HepG2 (cell line): ENCODE data around the gene RIMS3. TPM values are rescaled to one million over a fixed set of nuclear protein-coding genes. Genes with fewer than 3 reads are reported as not detected.

Experiments used
- ATAC-seq: fragments of 200-7000 bp; cut with Tn5 transposase; 3 replicates; pipeline ENCODE4 v1.9.1; 2020; ENCODE audit warnings: mild to moderate bottlenecking, moderate library complexity
- BruUV-seq: library from RNA; stranded (reverse); fragments of 400-500 nt; replicated peaks from 2 replicates; lab custom pipeline; 2021; lab: Mats Ljungman, UMichigan
- CTCF ChIA-PET: fragments of 300-600 bp; formaldehyde crosslinking; extraction: SDS; loops from one replicate; lab custom pipeline; 2021; ENCODE audit warnings: low total read pairs, inconsistent platforms, low intra/inter-chr PET ratio; lab: Yijun Ruan, JAX
- POLR2A ChIA-PET: fragments of 350-600 bp; sonication (Branson Sonifier 250); formaldehyde crosslinking; loops from one replicate; lab custom pipeline; 2020; ENCODE audit warnings: antibody characterized with exemption, inconsistent platforms; lab: Yijun Ruan, JAX
- DNase-seq: peaks from one replicate; pipeline ENCODE4 v3.0.0-alpha.2; 2015; ENCODE audit warnings: low spot score
- FAIRE-seq: peaks from 3 replicates; lab custom pipeline; 2011; peaks lifted over from hg19 to GRCh38; lab: Jason Lieb, UNC
- H2AFZ ChIP-seq: one replicate; pipeline ENCODE4 v1.6.1; 2011; ENCODE audit warnings: low read length, inconsistent platforms
- H3K27ac ChIP-seq: fragments of 300-600 bp; 3 replicates; pipeline ENCODE4 v1.8.0; 2011; ENCODE audit warnings: mixed run types, mild to moderate bottlenecking, mixed read lengths, low read length, inconsistent platforms; ENCODE audit not compliant: insufficient read depth; ENCODE audit errors: extremely low read length
- H3K27me3 ChIP-seq, 2 experiments: fragments of 200-600 bp in 1 of 2; 2 replicates in 1 of 2; 3 replicates in 1 of 2; pipeline versions ENCODE4 v1.6.0 to v1.8.0; 2011; ENCODE audit warnings: low read length in 2 of 2, mild to moderate bottlenecking in 2 of 2, moderate library complexity in 2 of 2, inconsistent platforms in 1 of 2; ENCODE audit not compliant: insufficient read depth in 2 of 2, control insufficient read depth in 1 of 2
- H3K36me3 ChIP-seq, 2 experiments: fragments of 200-600 bp in 1 of 2; replicated peaks in 1 of 2; 2 replicates in 1 of 2; 3 replicates in 1 of 2; pipeline versions ENCODE4 v1.5.1 to v1.8.0; 2011; ENCODE audit warnings: low read length in 2 of 2, inconsistent platforms in 1 of 2; ENCODE audit not compliant: insufficient read depth in 2 of 2, control insufficient read depth in 1 of 2
- H3K4me1 ChIP-seq: 2 replicates; pipeline ENCODE4 v1.5.1; 2012; ENCODE audit warnings: low read length, inconsistent platforms; ENCODE audit not compliant: insufficient read depth
- H3K4me2 ChIP-seq: 2 replicates; pipeline ENCODE4 v1.6.0; 2011; ENCODE audit warnings: low read depth, low read length, inconsistent platforms
- H3K4me3 ChIP-seq, 3 experiments: fragments of 200-600 bp in 1 of 3; sonication (generic), shearing (Covaris generic) in 1 of 3; replicated peaks in 1 of 3; 2 replicates each; pipeline ENCODE4 v1.5.1; 2011 to 2016; ENCODE audit warnings: low read length in 3 of 3, inconsistent platforms in 2 of 3, low read depth in 2 of 3, mild to moderate bottlenecking in 2 of 3, control low read depth in 1 of 3, mixed read lengths in 1 of 3; ENCODE audit not compliant: insufficient read depth in 1 of 3
- H3K79me2 ChIP-seq: one replicate; pipeline ENCODE4 v1.6.1; 2011; ENCODE audit warnings: low read length, inconsistent platforms; ENCODE audit not compliant: insufficient read depth
- H3K9ac ChIP-seq: 2 replicates; pipeline ENCODE4 v1.6.0; 2011; ENCODE audit warnings: mild to moderate bottlenecking, low read depth, low read length, inconsistent platforms; ENCODE audit not compliant: insufficient read depth
- H3K9me3 ChIP-seq: 2 replicates; pipeline ENCODE4 v1.5.1; 2012; ENCODE audit warnings: mild to moderate bottlenecking, low read length
- H4K20me1 ChIP-seq: 2 replicates; pipeline ENCODE4 v1.6.0; 2011; ENCODE audit warnings: inconsistent platforms, mild to moderate bottlenecking, low read length, moderate library complexity; ENCODE audit not compliant: insufficient read depth
- CREM ChIP-seq, 2 experiments: sonication (generic) in 1 of 2; formaldehyde crosslinking in 1 of 2; IDR thresholded peaks; 2 replicates each; pipeline versions ENCODE4 v1.4.0 to v1.6.1; 2016 to 2020; ENCODE audit warnings: antibody characterized with exemption in 1 of 2, mild to moderate bottlenecking in 1 of 2, missing genetic modification reagents in 1 of 2
- FOXP4 ChIP-seq: sonication (generic); formaldehyde crosslinking; IDR thresholded peaks from 2 replicates; pipeline ENCODE4 v1.4.0; 2020; ENCODE audit warnings: missing genetic modification reagents
- HNRNPLL ChIP-seq: fragments of 200-400 bp; formaldehyde crosslinking; IDR thresholded peaks from 2 replicates; pipeline ENCODE4 v1.6.1; 2017; ENCODE audit warnings: mild to moderate bottlenecking, low read depth, low read length; ENCODE audit not compliant: poor library complexity, severe bottlenecking
- IKZF5 ChIP-seq: IDR thresholded peaks from 2 replicates; pipeline ENCODE4 v1.6.1; 2018; ENCODE audit warnings: missing genetic modification reagents, mild to moderate bottlenecking, missing compliant biosample characterization
- KDM5A ChIP-seq: fragments of 200-600 bp; sonication (generic); IDR thresholded peaks from 2 replicates; pipeline ENCODE4 v1.7.0; 2018; ENCODE audit warnings: antibody characterized with exemption, mild to moderate bottlenecking, low read length, borderline replicate concordance
- LCORL ChIP-seq, 2 experiments: fragments of 450-650 bp in 1 of 2; sonication (generic) in 1 of 2; formaldehyde crosslinking in 1 of 2; IDR thresholded peaks; 2 replicates each; pipeline versions ENCODE4 v1.5.0 to v1.6.1; 2017 to 2020; ENCODE audit warnings: antibody characterized with exemption in 1 of 2, missing genetic modification reagents in 1 of 2
- MTA3 ChIP-seq: sonication (generic); formaldehyde crosslinking; IDR thresholded peaks from 2 replicates; pipeline ENCODE4 v1.4.0; 2020; ENCODE audit warnings: missing genetic modification reagents
- RARG ChIP-seq: sonication (generic); formaldehyde crosslinking; IDR thresholded peaks from 2 replicates; pipeline ENCODE4 v1.4.0; 2020; ENCODE audit warnings: low read depth, mild to moderate bottlenecking, missing genetic modification reagents
- TBX3 ChIP-seq: fragments of 450-650 bp; IDR thresholded peaks from 2 replicates; pipeline ENCODE4 v1.6.1; 2017; ENCODE audit warnings: antibody characterized with exemption, mild to moderate bottlenecking, inconsistent platforms, borderline replicate concordance
- ZFP1 ChIP-seq: IDR thresholded peaks from 2 replicates; pipeline ENCODE4 v1.6.1; 2016
- ZIK1 ChIP-seq: sonication (generic); formaldehyde crosslinking; IDR thresholded peaks from 2 replicates; pipeline ENCODE4 v1.5.0; 2020; ENCODE audit warnings: mild to moderate bottlenecking, low read depth, missing genetic modification reagents, borderline replicate concordance
- ZMYM4 ChIP-seq: sonication (generic); formaldehyde crosslinking; IDR thresholded peaks from 2 replicates; pipeline ENCODE4 v1.8.1; 2023; ENCODE audit warnings: mild to moderate bottlenecking, missing genetic modification reagents
- ZNF12 ChIP-seq: sonication (generic); formaldehyde crosslinking; IDR thresholded peaks from 2 replicates; pipeline ENCODE4 v1.5.0; 2020; ENCODE audit warnings: missing genetic modification reagents
- ZNF362 ChIP-seq: sonication (generic); formaldehyde crosslinking; IDR thresholded peaks from 2 replicates; pipeline ENCODE4 v1.4.0; 2020; ENCODE audit warnings: missing genetic modification reagents, mild to moderate bottlenecking, borderline replicate concordance
- ZNF546 ChIP-seq: sonication (generic); formaldehyde crosslinking; conservative IDR thresholded peaks from 2 replicates; pipeline ENCODE4 v1.8.1; 2023; ENCODE audit warnings: mild to moderate bottlenecking, missing genetic modification reagents
- ZNF605 ChIP-seq: sonication (generic); formaldehyde crosslinking; IDR thresholded peaks from 2 replicates; pipeline ENCODE4 v1.8.0; 2022; ENCODE audit warnings: mild to moderate bottlenecking, missing genetic modification reagents
- ZXDC ChIP-seq: sonication (generic); formaldehyde crosslinking; IDR thresholded peaks from 2 replicates; pipeline ENCODE4 v1.5.0; 2020; ENCODE audit warnings: mild to moderate bottlenecking, missing genetic modification reagents
- WGBS: methylation state at CpG from one replicate; pipeline ENCODE4 v1.1.6; 2017; ENCODE audit warnings: low lambda C conversion rate; 5-methylcytosine and 5-hydroxymethylcytosine counted together
- in situ Hi-C: cut with HindIII; loops from 2 replicates; pipeline ENCODE4 v1.10.0; 2017; ENCODE audit warnings: low pct_unique_long_range_greater_than_20kb; ENCODE audit not compliant: extremely low pct_ligation_motif_present
- intact Hi-C: fragments of 100-400 bp; cut with micrococcal nuclease; formaldehyde crosslinking; loops from one replicate; pipeline ENCODE4 v1.10.0; 2022; ENCODE audit not compliant: unreplicated experiment
- polyA plus RNA-seq, 8 experiments: library from polyadenylated mRNA; depleted of rRNA in 3 of 8; stranded (reverse) in 7 of 8; unstranded in 1 of 8; fragments of >200 nt; fragmentation: Illumina TruSeq in 4 of 8; extraction: Trizol in 4 of 8; gene quantifications; 2 replicates each; pipeline versions ENCODE4 v1.2.1 to v1.2.3, GENCODE V29; 2011 to 2016; ENCODE audit warnings: low read depth in 4 of 8, missing spikeins in 1 of 8, mixed read lengths in 1 of 8; ENCODE audit not compliant: insufficient read depth in 1 of 8
- total RNA-seq, 5 experiments: library from RNA; depleted of rRNA; stranded (reverse); fragments of >200 nt; fragmentation: Illumina TruSeq; extraction: Trizol; gene quantifications; 2 replicates each; pipeline ENCODE4 v1.2.3, GENCODE V29; 2016; ENCODE audit warnings: low read depth in 1 of 5

Gene RIMS3
- total and polyA plus RNA-seq, 2 of the 13 experiments (the other 11 are each of a cell fraction or from before 2014, with no cell fraction given) = 2.1 to 5.4 TPM

GRCh38 chr1:40708750-40709099, 43.2 kb upstream of the RIMS3 start (continued):
- no peak for TF ChIP-seq ZNF12 (CRISPR knock-in tag)
- no peak for TF ChIP-seq LCORL (IDR thresholded peaks at IDR 0.05)
- no peak for TF ChIP-seq LCORL (CRISPR knock-in tag; IDR thresholded peaks at IDR 0.05)
- no peak for TF ChIP-seq ZNF546 (CRISPR knock-in tag)
- no peak for TF ChIP-seq HNRNPLL
- TF ChIP-seq ZNF362 (CRISPR knock-in tag) = no peak
- TF ChIP-seq ZNF605 (CRISPR knock-in tag) = no peak
- TF ChIP-seq ZXDC (CRISPR knock-in tag) = no peak

GRCh38 chr1:40706626-40707025, 41.1 kb upstream of the RIMS3 start:
- Histone ChIP-seq H3K79me2 (peaks cover 87% of the 10 kb centered on the region), H3K4me1 (peaks cover 67% of the 10 kb centered on the region), H3K4me3 (no peak overlapping the region), H4K20me1 (no peaks in the 10 kb centered on the region), H3K9ac (no peak overlapping the region), H3K27ac (no peak overlapping the region), H3K9me3 (no peaks in the 10 kb centered on the region), H3K27me3 (no peaks in the 10 kb centered on the region; a peak in 1 of 5 replicates), H3K36me3 (no peaks in the 10 kb centered on the region), H2AFZ (no peak overlapping the region), H3K4me2 (no peak overlapping the region)
- DNase-seq = no peak
- FAIRE-seq = no peak
- no TSS peak for BruUV-seq
- ATAC-seq = no peak
- in situ Hi-C loops = no loop called here
- intact Hi-C loops = no loop called here
- POLR2A ChIA-PET = interaction anchor here (1.1 to 8.4 kb wide), 2 partner anchors 11 to 15 kb away, joined by 4 to 97 read pairs; partner anchors contain the start of gene NFYC
- 95% methylated on average over 4 of the region's 4 CpGs for WGBS
- CTCF ChIA-PET = no interaction called here
- no peak for TF ChIP-seq RARG (CRISPR knock-in tag)
- TF ChIP-seq MTA3 (CRISPR knock-in tag) = no peak
- TF ChIP-seq TBX3 = no peak
- TF ChIP-seq KDM5A = no peak
- TF ChIP-seq ZFP1 = no peak
- TF ChIP-seq ZIK1 (CRISPR knock-in tag) = no peak
- no peak for TF ChIP-seq ZMYM4 (CRISPR knock-in tag)
- TF ChIP-seq HNRNPLL = no peak
- no peak for TF ChIP-seq CREM (IDR thresholded peaks at IDR 0.05)
- no peak for TF ChIP-seq CREM (CRISPR knock-in tag; IDR thresholded peaks at IDR 0.05)
- no peak for TF ChIP-seq FOXP4 (CRISPR knock-in tag)
- no peak for TF ChIP-seq IKZF5
